GM06990 (cell line): Measurements from ENCODE around the gene B3GALT5.

Experiments used
- DNase-seq: peaks from one replicate; pipeline ENCODE4 v3.0.0-alpha.2; 2011; ENCODE audit not compliant: insufficient read length; ENCODE audit errors: extremely low read depth
- H3K27me3 ChIP-seq: replicated peaks from 2 replicates; pipeline ENCODE4 v1.6.0; 2011; ENCODE audit warnings: low read length; ENCODE audit not compliant: control insufficient read depth, insufficient read depth
- H3K36me3 ChIP-seq: 2 replicates; pipeline ENCODE4 v1.5.1; 2011; ENCODE audit warnings: low read length; ENCODE audit not compliant: control insufficient read depth, insufficient read depth
- H3K4me3 ChIP-seq: replicated peaks from 2 replicates; pipeline ENCODE4 v1.5.1; 2011; ENCODE audit warnings: low read depth, mild to moderate bottlenecking, control low read depth, low read length
- CTCF ChIP-seq: IDR thresholded peaks from 2 replicates; pipeline ENCODE4 v1.5.1; 2011; ENCODE audit warnings: low read length, control low read depth, mild to moderate bottlenecking, inconsistent platforms; ENCODE audit not compliant: insufficient read depth, poor library complexity, severe bottlenecking

Gene B3GALT5

GRCh38 chr21:39610703-39611102, 2.0 kb upstream of the B3GALT5 start:
- DNase-seq: no peak
- H3K27me3 ChIP-seq: no peaks in the 10 kb centered on the region
- H3K4me3 ChIP-seq: no peak overlapping the region
- no peak for TF ChIP-seq CTCF
- H3K36me3 ChIP-seq: no peaks in the 10 kb centered on the region

DNA sequence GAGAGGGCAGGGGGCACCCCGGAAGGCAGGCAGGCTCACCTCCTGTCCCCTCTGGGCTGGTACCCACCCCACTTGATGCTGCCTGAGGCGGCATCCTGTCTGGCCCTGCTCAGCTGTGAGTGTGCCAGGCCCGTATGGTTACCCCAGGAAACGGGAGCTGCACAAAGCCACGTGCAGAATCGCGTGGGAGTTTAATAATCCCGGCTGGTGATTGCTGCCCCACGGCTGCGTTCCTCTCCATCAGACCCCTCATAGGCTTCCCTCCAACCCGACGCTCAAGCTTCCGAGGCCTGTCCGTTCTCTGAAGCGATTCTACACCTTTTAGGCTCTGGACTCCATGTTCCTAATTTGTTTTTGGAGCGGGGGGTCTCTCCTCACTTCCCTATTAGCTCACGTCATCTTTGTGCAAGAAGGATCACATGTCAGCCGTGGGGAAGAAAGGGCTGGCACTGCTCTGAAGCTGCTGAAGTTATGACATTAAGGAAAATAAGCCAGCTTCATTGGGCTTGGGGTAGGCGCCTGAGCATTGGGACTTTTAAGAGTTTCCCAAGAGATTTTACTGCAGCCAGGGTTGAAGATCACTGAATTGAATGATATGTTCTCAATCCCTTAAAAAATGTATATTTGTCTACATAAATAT, 1.1 kb upstream of the B3GALT5 start:
- Histone ChIP-seq H3K27me3 (no peaks in the 10 kb centered on the region), H3K4me3 (no peak overlapping the region), H3K36me3 (no peaks in the 10 kb centered on the region)
- TF ChIP-seq CTCF: no peak
- no peak for DNase-seq

DNA sequence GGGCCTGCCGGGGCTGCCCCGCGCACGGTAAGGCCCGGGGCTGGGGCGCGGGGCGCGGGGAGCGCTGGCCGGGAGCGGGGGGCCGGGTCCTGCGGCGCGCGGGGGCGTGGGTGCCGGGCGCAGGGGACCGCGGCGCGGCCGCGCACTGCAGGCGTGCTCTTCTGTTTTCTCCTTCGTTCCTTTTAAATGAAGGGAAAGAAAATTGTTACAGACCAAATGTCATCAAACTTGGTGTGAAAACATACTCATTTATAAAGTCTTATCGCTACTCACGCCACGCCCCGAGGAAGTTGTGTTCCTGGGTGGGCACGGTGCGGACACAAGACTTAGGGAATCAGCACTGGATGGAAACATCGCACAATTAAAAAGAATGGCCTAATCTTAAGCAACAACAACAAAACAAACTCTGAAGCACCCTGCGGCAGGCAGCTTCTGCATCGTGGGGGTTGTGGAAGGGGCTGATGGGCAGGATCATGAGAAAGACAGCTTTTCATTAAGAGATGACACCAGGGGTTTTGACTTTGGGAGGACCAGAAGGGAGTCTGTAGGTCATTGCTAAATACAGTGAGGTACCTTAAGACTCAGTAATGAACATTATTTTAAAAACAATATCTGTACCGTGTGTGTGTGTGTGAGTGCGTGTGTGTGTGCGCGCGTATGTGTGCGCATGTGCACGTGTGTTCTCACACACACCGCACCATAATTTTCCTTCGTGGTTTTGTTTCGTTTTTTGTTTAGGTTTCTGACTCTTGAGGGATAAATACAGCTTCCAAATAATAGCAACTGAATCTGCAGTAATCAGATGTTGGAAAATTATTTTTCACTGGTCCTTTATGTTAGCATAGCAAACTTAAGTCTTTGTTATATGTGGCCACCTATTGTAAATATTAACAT, 548 bp downstream of the B3GALT5 start:
- no peak for DNase-seq
- no peak overlapping the region for H3K4me3 ChIP-seq
- no peak for TF ChIP-seq CTCF

GRCh38 chr21:39616211-39616772, 3.6 kb downstream of the B3GALT5 start:
- no peaks in the 10 kb centered on the region for H3K36me3 ChIP-seq
- DNase-seq: no peak
- TF ChIP-seq CTCF: no peak
- H3K4me3 ChIP-seq: no peak overlapping the region
- no peaks in the 10 kb centered on the region for H3K27me3 ChIP-seq

More for the DNA sequence above, 548 bp downstream of the B3GALT5 start:
- Histone ChIP-seq H3K36me3 (no peaks in the 10 kb centered on the region), H3K27me3 (no peaks in the 10 kb centered on the region)

DNA sequence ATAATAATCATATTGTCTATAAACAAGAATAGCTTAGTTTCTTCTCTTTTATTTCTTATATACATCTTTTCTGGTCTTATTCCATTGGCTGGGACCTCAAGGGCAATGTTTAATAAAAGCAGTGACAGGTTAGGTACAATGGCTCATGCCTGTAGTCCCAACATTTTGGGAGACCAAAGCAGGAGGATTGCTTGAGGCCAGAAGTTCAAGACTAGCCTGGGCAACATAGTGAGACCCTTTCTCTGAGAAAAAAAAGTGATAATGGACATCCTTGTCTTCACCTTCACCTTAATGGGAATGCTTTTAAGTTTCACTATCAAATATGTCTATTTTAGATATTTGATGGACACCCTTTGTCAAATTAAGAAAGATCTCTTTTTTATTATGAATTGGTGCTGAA, 8.1 kb downstream of the B3GALT5 start:
- Histone ChIP-seq H3K4me3 (no peak overlapping the region), H3K27me3 (no peaks in the 10 kb centered on the region), H3K36me3 (no peaks in the 10 kb centered on the region)
- no peak for DNase-seq
- TF ChIP-seq CTCF: no peak
